NCI-H187 (cell line): ENCODE measurements around the gene CORO7.
"Not testable (repeated sequence)": the region's sequence is repeated elsewhere in the genome, so short reads cannot be mapped to it uniquely, and the experiment has no call there.

Source experiments
- DNase-seq, 2 experiments: peaks; one replicate each; lab custom pipeline; 2025; lab: John Stamatoyannopoulos, UW

Gene CORO7

GRCh38 chr16:4402439-4403132, 13.8 kb downstream of the CORO7 start:
- DNase-seq: peak in 1 of 2 experiments; percentile 3

GRCh38 chr16:4401510-4401909, 14.9 kb downstream of the CORO7 start:
- DNase-seq: no peak

DNA sequence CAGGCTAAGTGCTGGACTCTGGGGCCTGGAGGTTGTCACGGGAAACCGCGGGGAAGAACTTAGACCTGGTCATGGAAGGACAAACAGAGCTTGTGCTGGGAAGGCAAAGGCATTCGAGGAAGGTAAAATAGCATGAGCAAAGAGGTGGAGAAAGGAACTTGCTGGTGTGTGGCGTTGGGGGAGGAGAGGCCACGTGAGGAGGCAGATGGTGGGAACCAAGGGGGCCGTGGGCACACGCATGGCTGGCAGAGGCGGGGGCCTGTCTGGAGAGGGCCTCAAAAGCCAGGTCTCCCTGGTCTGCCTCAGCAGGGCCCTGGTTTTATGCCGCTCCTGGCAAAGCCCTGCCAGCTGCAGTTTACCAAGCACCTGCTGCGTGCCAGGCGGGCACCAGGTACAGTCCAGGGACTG, 15.3 kb downstream of the CORO7 start:
- no peak for DNase-seq

DNA sequence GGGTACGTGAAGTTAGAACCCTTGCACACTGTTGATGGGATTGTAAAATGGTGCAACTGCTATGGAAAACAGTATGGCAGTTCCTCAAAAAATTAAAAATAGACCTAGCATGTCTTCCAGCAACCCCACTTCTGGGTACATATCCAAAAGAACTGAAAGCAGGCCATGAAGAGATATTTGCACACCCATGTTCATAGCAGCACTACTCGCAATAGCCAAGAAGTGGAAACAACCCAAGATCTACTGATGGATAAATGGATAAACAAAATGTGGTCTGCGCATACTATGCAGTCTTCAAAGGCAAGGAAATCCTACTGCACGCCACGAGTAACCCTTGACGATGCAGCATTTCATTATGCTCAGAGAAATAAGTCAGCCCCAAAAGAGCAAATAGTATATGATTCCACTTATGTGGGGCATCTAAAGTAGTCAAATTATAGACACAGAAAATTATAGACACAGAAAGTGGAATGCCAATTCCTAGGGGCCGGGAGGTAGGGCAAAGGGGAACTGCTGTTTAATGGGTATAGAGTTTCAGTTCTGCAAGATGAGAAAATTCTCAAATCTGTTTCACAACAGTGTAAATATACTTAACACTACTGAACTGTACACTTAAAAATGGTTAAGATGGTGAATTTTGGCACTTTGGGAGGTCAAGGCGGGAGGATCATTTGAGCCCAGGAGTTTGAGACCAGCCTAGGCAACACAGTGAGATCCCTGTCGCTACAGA, 17.2 kb downstream of the CORO7 start:
- DNase-seq: no peak

GRCh38 chr16:4395055-4395726, 21.2 kb downstream of the CORO7 start:
- DNase-seq: no peak

- DNase-seq: not testable (repeated sequence)
Measured at GRCh38 chr16:4393850-4394249, 22.5 kb downstream of the CORO7 start.

- DNase-seq: no peak
Measured at GRCh38 chr16:4393240-4393600, 23.2 kb downstream of the CORO7 start.

GRCh38 chr16:4392382-4393239, 23.8 kb downstream of the CORO7 start:
- no peak for DNase-seq

DNA sequence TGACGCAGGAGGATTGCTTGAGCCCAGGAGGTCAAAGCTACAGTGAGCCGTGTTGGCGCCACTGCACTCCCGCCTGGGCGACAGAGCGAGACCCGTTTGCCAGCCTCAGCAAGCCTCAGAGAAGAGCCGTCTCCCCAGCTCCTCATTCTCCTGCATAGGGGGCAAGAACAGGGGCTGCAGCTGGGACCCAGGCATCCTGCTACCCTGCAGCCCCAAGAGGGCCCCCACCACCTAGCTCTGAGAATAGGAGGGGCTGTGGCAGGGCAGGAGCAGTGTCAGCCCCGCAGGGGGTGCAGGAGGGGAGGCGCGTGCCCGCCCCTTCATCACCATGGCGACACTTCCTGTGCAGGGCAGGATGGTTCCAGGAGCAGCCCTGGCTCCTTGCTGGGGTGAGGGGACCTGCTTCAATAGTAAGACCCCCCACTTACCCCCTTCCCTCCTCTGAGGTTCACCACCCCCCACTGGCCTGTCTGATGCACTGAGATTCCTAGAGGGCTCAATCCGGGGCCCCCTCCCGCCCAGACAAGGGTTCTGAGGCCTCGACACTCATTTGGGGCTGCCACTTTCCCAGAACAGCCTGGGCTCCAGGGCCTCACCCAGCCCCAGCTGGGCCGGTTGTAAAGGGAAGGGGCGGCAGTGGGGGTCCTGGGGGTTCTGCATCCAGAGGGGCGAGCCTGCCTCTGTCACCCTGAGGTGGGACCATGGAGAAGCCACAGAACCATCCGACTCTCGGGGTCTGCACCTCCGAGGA, 24.6 kb downstream of the CORO7 start:
- no peak for DNase-seq

- DNase-seq: no peak
Measured at GRCh38 chr16:4390266-4391260, 25.8 kb downstream of the CORO7 start.

- DNase-seq: no peak
Measured at GRCh38 chr16:4389051-4389955, 27.1 kb downstream of the CORO7 start.

DNA sequence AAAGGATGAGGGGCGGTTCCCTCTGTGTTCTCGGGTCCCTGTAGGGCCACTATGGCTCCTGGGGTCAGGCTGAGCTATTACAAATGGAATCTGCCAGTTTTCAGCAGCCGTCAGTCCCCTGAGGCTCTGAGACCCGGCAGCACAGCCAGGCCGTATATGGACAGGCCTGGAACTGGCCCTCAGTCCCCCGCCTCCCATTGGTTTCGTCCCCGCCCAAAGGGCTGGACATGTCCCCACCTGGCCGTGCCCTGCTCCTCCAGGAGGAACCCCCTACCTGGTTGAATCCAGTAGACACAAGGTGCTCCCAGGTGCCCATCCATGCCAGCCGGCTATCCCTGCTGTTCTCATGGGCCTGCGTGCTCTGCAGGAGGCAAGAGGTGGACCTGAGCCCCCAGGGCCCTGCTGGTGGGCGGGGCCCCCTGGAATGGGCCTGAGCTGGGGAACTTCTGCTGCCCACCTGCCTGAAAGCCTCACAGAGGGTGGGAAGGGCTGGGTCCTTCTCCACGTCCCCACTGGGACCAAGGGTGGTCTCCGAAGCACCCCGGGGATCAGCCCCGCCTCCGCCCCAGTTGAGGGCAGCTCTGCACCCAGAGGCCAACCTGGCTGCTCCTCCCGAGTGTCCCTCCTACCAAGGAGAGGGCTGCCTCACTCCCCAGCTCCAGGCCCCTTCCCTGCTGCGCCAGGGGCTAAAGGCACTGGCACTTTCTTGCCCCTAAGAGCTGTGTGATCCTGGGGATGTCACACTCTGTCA, 27.9 kb downstream of the CORO7 start:
- DNase-seq: no peak

GRCh38 chr16:4387781-4388180, 28.6 kb downstream of the CORO7 start:
- no peak for DNase-seq

GRCh38 chr16:4386951-4387565, 29.3 kb downstream of the CORO7 start:
- DNase-seq: no peak

- no peak for DNase-seq
Measured at GRCh38 chr16:4386451-4386805, 30.0 kb downstream of the CORO7 start.

DNA sequence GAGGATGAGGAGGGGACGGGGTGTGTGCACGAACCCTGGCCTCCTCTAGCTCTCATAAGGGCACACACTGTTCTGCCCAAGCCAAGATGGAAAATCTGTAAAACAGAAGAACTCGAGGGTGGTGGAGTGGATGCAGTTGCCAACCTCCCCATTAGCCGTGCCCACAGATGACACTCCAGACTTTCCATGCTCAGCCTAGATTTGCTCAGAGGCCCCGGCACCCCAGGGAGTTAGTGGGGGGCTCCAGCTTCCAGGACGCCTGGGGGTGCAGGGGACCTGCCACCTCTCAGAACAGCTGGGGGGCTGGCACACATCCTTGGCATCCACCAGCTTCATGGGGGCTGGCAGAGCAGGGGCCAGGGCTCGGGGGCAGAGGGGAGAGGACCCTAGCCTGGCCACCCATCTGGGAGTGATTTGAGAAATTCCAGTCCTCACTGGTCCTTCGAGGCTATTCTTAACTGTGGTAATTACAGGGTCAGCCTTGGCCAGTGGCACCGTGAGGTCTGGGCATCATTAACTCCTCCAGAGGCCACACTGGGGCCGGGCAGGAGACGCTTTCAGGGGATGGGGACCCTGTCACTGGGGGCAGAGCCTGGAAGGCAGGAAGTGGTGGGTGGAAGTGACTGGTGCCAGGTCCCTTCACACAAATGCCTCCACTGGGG, 30.5 kb downstream of the CORO7 start:
- DNase-seq: no peak

GRCh38 chr16:4385066-4385788, 31.2 kb downstream of the CORO7 start:
- DNase-seq: no peak
